SK-N-SH treated with all-trans-retinoic acid at 6 μM for 48 hours (cell line): Measurements from ENCODE around the gene CACHD1.

Experiments
- RARB ChIP-seq: fragments of 250-450 bp; sonication (Bioruptor Pico); IDR thresholded peaks from 2 replicates; pipeline ENCODE4 v1.8.0; 2021; ENCODE audit warnings: mild to moderate bottlenecking, moderate library complexity
- ZFP3 ChIP-seq: fragments of 250-450 bp; sonication (Bioruptor Pico); IDR thresholded peaks from 2 replicates; pipeline ENCODE4 v1.5.0; 2020; ENCODE audit warnings: mild to moderate bottlenecking, moderate library complexity
- TF ChIP-seq, protein P1 (sequence below): fragments of 250-450 bp; sonication (Bioruptor Pico); IDR thresholded peaks from 2 replicates; pipeline ENCODE4 v1.8.0; 2021; ENCODE audit warnings: low read depth, mild to moderate bottlenecking, moderate library complexity, borderline replicate concordance

DNA sequence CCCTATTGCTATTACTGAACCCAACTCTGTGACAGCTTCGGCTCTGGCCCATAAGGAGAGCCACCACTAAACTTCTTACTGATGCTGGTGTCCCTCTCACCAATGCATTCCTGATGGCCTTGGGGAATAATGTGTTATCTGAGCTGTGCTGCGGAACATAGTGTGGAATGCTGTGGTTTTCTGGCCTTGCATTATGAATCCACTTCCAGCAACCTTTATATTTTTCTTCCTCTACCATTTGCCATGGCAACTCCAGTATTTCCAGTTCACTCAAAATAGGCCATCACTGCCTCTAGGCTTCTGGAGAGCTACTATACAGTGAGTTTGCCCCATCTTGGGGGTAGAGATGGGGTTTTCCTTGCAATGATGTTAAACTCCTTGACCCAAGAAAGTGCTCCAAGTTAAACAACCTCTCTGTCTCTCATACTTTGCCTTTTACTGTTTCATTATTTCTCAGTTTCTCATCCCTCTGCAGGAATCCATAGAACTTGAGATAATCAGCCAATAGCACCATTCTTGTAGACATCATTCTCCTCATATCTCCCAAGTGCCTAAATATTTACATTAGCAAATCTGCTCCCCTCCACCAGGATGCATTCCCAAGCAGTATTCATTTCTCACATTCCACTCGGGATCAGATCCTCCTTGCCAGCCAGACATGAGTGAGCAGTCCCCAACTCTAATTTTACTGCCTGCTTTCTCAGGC lies 263.8 kb downstream of the CACHD1 start:
- TF ChIP-seq ZFP3 (CRISPR knock-in tag) (no peak), RARB (no peak)
- TF ChIP-seq, protein P1, sequence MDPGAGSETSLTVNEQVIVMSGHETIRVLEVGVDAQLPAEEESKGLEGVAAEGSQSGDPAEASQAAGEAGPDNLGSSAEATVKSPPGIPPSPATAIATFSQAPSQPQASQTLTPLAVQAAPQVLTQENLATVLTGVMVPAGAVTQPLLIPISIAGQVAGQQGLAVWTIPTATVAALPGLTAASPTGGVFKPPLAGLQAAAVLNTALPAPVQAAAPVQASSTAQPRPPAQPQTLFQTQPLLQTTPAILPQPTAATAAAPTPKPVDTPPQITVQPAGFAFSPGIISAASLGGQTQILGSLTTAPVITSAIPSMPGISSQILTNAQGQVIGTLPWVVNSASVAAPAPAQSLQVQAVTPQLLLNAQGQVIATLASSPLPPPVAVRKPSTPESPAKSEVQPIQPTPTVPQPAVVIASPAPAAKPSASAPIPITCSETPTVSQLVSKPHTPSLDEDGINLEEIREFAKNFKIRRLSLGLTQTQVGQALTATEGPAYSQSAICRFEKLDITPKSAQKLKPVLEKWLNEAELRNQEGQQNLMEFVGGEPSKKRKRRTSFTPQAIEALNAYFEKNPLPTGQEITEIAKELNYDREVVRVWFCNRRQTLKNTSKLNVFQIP (CRISPR knock-in tag), result no peak
